ENCODE data around the gene C2orf49. TPM values are rescaled to one million over a fixed set of nuclear protein-coding genes. Genes with fewer than 3 reads are reported as not detected.

Gene C2orf49
- total RNA-seq: 15.2 and 22.6 TPM in 2 replicates

GRCh38 chr2:105337122-105338019, at the start of gene C2orf49:
Gene C2orf49, plus strand, starts transcription at chr2:105337540. Its CDS starts 48 bp downstream, at chr2:105337588.

GRCh38 chr2:105329561-105330495, 7.5 kb upstream of the C2orf49 start, which contains the start of gene TGFBRAP1:
Gene TGFBRAP1, minus strand, starts transcription at chr2:105329735. Its CDS starts 21,434 bp downstream, at chr2:105308301.

GRCh38 chr2:105398336-105399206, 61.2 kb downstream of the C2orf49 start, which contains the start of gene FHL2:
Gene FHL2, minus strand, starts transcription at chr2:105399051. Its CDS starts 12,535 bp downstream, at chr2:105386516.

Other genes starting within 250 kb of the C2orf49 start
- gene GPR45, start 95.8 kb upstream of the C2orf49 start, total RNA-seq: not detected in 2 replicates
- gene TGFBRAP1, start 7.8 kb upstream of the C2orf49 start, total RNA-seq: 11.6 and 12.1 TPM in 2 replicates
- gene FHL2, start 61.5 kb downstream of the C2orf49 start, total RNA-seq: 48.7 and 65.5 TPM in 2 replicates